Neural crest cell (in vitro differentiated cells): ENCODE data around the gene SORBS2. TPM values are rescaled to one million over a fixed set of nuclear protein-coding genes. Genes with fewer than 3 reads are reported as not detected.

ENCODE experiments used
- DNase-seq: peaks from one replicate; pipeline ENCODE4 v3.0.0; 2021; ENCODE audit warnings: low read depth, mixed read lengths, low spot score
- H3K27ac Mint-ChIP-seq: one replicate; pipeline ENCODE4 v1.8.0; 2021; ENCODE audit warnings: mild to moderate bottlenecking, mixed read lengths; ENCODE audit not compliant: unreplicated experiment
- H3K27me3 Mint-ChIP-seq: 2 replicates; pipeline ENCODE4 v1.8.0; 2021; ENCODE audit warnings: low read depth, mild to moderate bottlenecking, mixed read lengths
- H3K36me3 Mint-ChIP-seq: 2 replicates; pipeline ENCODE4 v1.8.0; 2021; ENCODE audit warnings: low read depth, mild to moderate bottlenecking, mixed read lengths
- H3K4me1 Mint-ChIP-seq: 2 replicates; pipeline ENCODE4 v1.8.0; 2021; ENCODE audit warnings: mixed read lengths
- H3K4me3 Mint-ChIP-seq: one replicate; pipeline ENCODE4 v1.8.0; 2021; ENCODE audit warnings: mild to moderate bottlenecking, mixed read lengths
- H3K9me3 Mint-ChIP-seq: 2 replicates; pipeline ENCODE4 v1.8.0; 2021; ENCODE audit warnings: mixed read lengths
- total RNA-seq: library from RNA; stranded (reverse); gene quantifications from 2 replicates; pipeline ENCODE4 v1.2.1, GENCODE V29; 2021
- TF ChIP-seq, protein P1 (sequence below): fragments of 200-600 bp; sonication (generic); conservative IDR thresholded peaks from 2 replicates; pipeline ENCODE4 v1.5.0; 2021; ENCODE audit warnings: antibody characterized with exemption, mild to moderate bottlenecking

SORBS2 gene
- total RNA-seq, 1 donor from 2014 or later = 42.3 TPM

DNA sequence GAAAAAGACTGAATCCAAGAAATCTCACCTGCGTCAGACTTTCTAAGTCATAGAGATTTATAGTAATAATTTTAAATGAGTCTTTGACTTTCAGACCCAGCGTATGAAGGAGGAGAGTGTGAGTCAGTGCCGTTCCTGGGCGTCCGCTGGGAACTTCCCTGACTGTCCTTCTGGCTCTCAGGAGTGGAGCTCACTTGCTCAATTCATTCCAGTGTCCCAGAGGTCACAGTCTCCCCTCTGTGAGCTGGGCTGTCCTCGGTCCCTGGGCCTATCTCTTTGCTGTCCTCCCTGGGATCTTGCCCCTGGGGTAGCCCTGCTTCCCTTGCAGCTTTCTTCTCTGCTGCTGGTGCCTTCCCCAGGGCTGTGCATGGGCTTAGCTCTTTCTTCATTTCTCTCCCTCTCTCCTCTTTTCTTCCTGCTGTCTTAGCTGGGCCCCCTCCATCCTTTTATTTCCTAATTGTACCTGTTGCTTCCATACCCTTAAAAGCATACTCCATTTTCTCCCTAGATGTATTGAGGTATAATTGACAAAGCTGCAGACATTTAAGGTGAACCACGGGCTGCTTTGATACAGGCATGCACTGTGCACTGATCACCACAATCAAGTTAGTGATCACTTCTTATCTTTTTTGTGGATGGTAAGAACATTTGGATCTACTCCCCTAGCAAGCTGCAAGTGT is 11.6 kb downstream of the SORBS2 start:
- TF ChIP-seq, protein P1, sequence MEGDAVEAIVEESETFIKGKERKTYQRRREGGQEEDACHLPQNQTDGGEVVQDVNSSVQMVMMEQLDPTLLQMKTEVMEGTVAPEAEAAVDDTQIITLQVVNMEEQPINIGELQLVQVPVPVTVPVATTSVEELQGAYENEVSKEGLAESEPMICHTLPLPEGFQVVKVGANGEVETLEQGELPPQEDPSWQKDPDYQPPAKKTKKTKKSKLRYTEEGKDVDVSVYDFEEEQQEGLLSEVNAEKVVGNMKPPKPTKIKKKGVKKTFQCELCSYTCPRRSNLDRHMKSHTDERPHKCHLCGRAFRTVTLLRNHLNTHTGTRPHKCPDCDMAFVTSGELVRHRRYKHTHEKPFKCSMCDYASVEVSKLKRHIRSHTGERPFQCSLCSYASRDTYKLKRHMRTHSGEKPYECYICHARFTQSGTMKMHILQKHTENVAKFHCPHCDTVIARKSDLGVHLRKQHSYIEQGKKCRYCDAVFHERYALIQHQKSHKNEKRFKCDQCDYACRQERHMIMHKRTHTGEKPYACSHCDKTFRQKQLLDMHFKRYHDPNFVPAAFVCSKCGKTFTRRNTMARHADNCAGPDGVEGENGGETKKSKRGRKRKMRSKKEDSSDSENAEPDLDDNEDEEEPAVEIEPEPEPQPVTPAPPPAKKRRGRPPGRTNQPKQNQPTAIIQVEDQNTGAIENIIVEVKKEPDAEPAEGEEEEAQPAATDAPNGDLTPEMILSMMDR = no peak
- Mint-ChIP-seq H3K27me3 (no peaks in the 10 kb centered on the region), H3K27ac (no peak overlapping the region), H3K4me3 (no peak overlapping the region), H3K36me3 (peaks cover 9% of the 10 kb centered on the region), H3K4me1 (peaks cover 2% of the 10 kb centered on the region), H3K9me3 (peaks cover 2% of the 10 kb centered on the region)
- DNase-seq = no peak

DNA sequence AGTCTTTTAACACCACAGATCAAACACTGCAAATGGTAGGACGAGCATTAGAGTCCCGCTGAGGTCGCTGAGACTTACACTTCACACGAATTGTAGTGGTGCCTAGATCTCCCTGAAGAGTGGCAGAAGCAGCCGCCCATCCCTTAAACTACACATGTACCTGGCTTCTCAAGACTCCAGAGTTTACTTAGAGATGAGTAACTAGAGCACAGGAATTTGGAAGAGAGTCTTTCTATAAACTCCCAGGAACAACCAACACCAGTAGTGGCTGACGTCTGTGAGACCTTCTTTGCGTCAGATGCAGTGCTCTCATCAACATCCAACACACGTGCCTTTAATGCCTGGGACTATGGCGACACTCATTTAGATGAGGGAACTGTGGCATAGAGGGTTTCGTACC is 12.6 kb downstream of the SORBS2 start:
- TF ChIP-seq, protein P1 = no peak
- Mint-ChIP-seq H3K4me1 (no peaks in the 10 kb centered on the region), H3K36me3 (peaks cover 9% of the 10 kb centered on the region), H3K27ac (peak overlapping the region; percentile 35), H3K9me3 (peaks cover 2% of the 10 kb centered on the region), H3K27me3 (no peaks in the 10 kb centered on the region), H3K4me3 (no peak overlapping the region)
- no peak for DNase-seq

DNA sequence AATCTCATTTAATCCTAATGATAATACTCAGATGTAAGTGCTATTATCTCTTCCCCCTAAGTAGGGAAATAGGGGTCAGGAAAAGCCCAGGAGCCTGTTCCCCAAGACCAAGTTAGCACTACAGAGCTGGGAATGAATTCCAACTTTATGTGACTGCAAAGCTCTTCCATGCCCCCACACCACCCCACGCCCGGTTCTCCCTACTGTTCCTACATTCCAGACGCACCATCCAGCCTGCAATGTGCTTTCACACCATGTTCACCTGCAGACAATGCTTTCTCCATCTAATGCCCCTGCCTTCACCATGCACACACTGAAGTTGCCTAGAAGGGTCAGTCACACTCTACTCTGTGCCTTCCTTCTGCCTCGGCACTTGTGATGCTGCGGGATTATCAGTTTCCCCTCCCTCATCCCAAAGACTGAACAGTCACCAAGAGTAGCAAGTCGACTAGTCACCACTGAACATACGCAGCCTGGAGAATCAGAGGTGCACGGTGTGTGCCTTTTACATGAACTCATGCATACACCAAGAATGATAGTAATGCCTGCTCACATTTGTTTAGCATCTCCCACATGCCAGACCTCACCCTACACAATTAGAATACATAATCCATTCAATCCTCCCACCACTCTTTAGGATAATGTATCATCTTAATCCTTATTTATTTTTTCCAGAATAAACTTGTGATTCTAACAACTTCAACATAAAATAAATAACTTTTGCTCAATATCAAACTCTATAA is 14.2 kb downstream of the SORBS2 start:
- Mint-ChIP-seq H3K4me3 (no peak overlapping the region), H3K27me3 (no peaks in the 10 kb centered on the region), H3K27ac (no peak overlapping the region), H3K9me3 (peaks cover 2% of the 10 kb centered on the region), H3K36me3 (peaks cover 9% of the 10 kb centered on the region), H3K4me1 (peaks cover 11% of the 10 kb centered on the region)
- TF ChIP-seq, protein P1 = no peak
- no peak for DNase-seq

DNA sequence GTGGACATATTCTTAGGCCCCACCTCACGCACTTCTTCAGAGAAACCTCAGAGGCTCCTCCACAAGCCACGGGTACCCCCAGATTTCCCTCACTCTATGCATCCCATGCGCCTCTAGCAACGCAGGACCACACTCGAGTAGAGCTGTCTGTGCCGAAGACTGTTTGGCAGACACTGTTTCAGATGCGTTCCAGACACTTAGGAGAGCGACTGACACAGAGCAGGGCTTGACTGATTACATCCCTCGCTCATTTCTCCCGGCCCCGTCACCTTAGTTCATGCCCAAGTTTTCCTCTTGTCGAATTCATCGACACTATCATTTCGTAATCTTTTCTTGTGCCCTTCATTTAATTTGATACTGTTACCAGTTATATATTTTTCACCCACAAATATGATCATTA is 15.0 kb downstream of the SORBS2 start:
- no peak for DNase-seq
- Mint-ChIP-seq H3K4me3 (no peak overlapping the region), H3K36me3 (peaks cover 9% of the 10 kb centered on the region), H3K27me3 (no peaks in the 10 kb centered on the region), H3K9me3 (peaks cover 2% of the 10 kb centered on the region), H3K4me1 (peaks cover 16% of the 10 kb centered on the region), H3K27ac (no peak overlapping the region)
- TF ChIP-seq, protein P1 = no peak

DNA sequence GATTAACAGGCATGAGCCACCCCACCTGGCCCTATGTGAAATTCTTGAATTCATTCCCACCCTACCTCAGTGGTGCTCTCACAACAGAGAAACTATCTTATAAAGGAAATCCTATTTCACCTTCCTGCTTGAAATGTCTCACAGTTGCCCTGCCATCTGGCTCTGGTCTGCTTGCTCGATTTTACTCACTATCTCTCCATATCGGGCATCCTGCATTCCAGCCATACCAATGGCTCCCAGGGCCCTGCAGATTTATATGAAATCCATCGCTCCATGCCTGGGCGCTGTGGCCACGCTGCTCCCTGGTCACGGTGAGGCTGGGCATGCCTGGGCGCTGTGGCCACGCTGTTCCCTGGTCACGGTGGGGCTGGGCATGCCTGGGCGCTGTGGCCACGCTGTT is 15.8 kb downstream of the SORBS2 start:
- DNase-seq = no peak
- no peaks in the 10 kb centered on the region for H3K27me3 Mint-ChIP-seq
- peaks cover 2% of the 10 kb centered on the region for H3K9me3 Mint-ChIP-seq
- H3K4me1 Mint-ChIP-seq = peaks cover 22% of the 10 kb centered on the region
- TF ChIP-seq, protein P1 = no peak
- no peak overlapping the region for H3K4me3 Mint-ChIP-seq
- no peak overlapping the region for H3K27ac Mint-ChIP-seq
- H3K36me3 Mint-ChIP-seq = peaks cover 6% of the 10 kb centered on the region
